ENCODE results near the gene ATG16L1. TPM values are rescaled to one million over a fixed set of nuclear protein-coding genes. Genes with fewer than 3 reads are reported as not detected.

The ATG16L1 gene
- total RNA-seq, 1 donor from 2014 or later, result 24.8 TPM

GRCh38 chr2:233343171-233343705, 91.8 kb downstream of the ATG16L1 start:
- Mint-ChIP-seq H3K36me3 (ENCODE audit: low read depth) (no peaks in the 10 kb centered on the region), H3K4me1 (ENCODE audit: low read depth) (no peaks in the 10 kb centered on the region), H3K27me3 (ENCODE audit: low read depth) (no peaks in the 10 kb centered on the region), H3K4me3 (ENCODE audit: unreplicated experiment) (no peak overlapping the region), H3K27ac (ENCODE audit: unreplicated experiment) (no peak overlapping the region), H3K9me3 (ENCODE audit: low read depth) (no peaks in the 10 kb centered on the region)
- TF ChIP-seq CTCF (IDR thresholded peaks at IDR 0.05), result no peak
- peak; percentile 22 for DNase-seq (ENCODE audit: low spot score)

Other genes starting within 250 kb of the ATG16L1 start
- gene NGEF, start 238.4 kb upstream of the ATG16L1 start, total RNA-seq, result 0.10 to 0.46 TPM in 2 of 3 replicates, not detected in the other
- gene NEU2, start 219.0 kb upstream of the ATG16L1 start, total RNA-seq, result not detected in 3 replicates
- gene INPP5D, start 191.3 kb upstream of the ATG16L1 start, total RNA-seq, result 0.20 to 0.48 TPM (median 0.21 TPM) in 3 replicates
- not detected in 3 replicates for gene SAG, start 56.1 kb downstream of the ATG16L1 start, total RNA-seq
- gene DGKD, start 102.8 kb downstream of the ATG16L1 start, total RNA-seq, result 56.9 to 67.1 TPM (median 66.3 TPM) in 3 replicates

Data from chondrocyte (in vitro differentiated cells).